Activated CD8-positive, alpha-beta memory T cell treated with anti-CD3 and anti-CD28 coated beads, Interleukin-2, amount 10 ng/mL, durations not matched to agents 7 days and 5 days (primary cell): Measurements from ENCODE around the gene ZNF416. TPM values are rescaled to one million over a fixed set of nuclear protein-coding genes. Genes with fewer than 3 reads are reported as not detected.

Experiments used
- ATAC-seq: fragments of 150-1000 bp; cut with Tn5 transposase; one replicate; pipeline ENCODE4 v1.10.0; 2021; ENCODE audit warnings: moderate library complexity
- CTCF ChIA-PET: fragments of 350-600 bp; sonication (Branson Sonifier 250); formaldehyde crosslinking; loops from one replicate; lab custom pipeline; 2021; ENCODE audit warnings: antibody characterized with exemption; lab: Charles Lee
- DNase-seq: peaks from one replicate; pipeline ENCODE4 v3.0.0-alpha.2; 2020
- H3K27ac Mint-ChIP-seq: one replicate; pipeline ENCODE4 v1.8.0; 2021; ENCODE audit warnings: mild to moderate bottlenecking, mixed read lengths
- H3K27me3 Mint-ChIP-seq: one replicate; pipeline ENCODE4 v1.8.0; 2021; ENCODE audit warnings: mixed read lengths
- H3K36me3 Mint-ChIP-seq: one replicate; pipeline ENCODE4 v1.8.0; 2021; ENCODE audit warnings: mild to moderate bottlenecking, mixed read lengths
- H3K4me1 Mint-ChIP-seq: one replicate; pipeline ENCODE4 v1.8.0; 2021; ENCODE audit warnings: mixed read lengths
- H3K4me3 Mint-ChIP-seq: one replicate; pipeline ENCODE4 v1.8.0; 2021; ENCODE audit warnings: mild to moderate bottlenecking, moderate library complexity, mixed read lengths
- H3K9me3 Mint-ChIP-seq: one replicate; pipeline ENCODE4 v1.8.0; 2022; ENCODE audit warnings: low read depth, mixed read lengths
- total RNA-seq, 2 experiments: library from RNA; stranded (reverse); gene quantifications; one replicate each; pipeline ENCODE4 v1.2.3, GENCODE V29; 2021

Gene ZNF416
- total RNA-seq = 1 to 10 TPM; 5.3 to 5.7 TPM

GRCh38 chr19:57578487-57579205 is at the start of gene ZNF416:
Gene ZNF416, minus strand, starts transcription at chr19:57578911. Its CDS starts 207 bp downstream, at chr19:57578704.
- H3K4me3 Mint-ChIP-seq = peak within 1 kb of the TSS; percentile 77
- peaks cover 35% of the 10 kb centered on the region for H3K9me3 Mint-ChIP-seq
- CTCF ChIA-PET = interaction anchor here (0.9 kb wide), 1 partner anchor 35 kb away, joined by 3 read pairs; the partner anchor contains the start of gene ZNF134
- peaks cover 15% of the 10 kb centered on the region for H3K4me1 Mint-ChIP-seq
- peak; percentile 90 for ATAC-seq
- H3K36me3 Mint-ChIP-seq = peaks cover 55% of the 10 kb centered on the region
- DNase-seq = peak; percentile 98
- H3K27me3 Mint-ChIP-seq = no peaks in the 10 kb centered on the region
- H3K27ac Mint-ChIP-seq = peak within 1 kb of the TSS; percentile 81

GRCh38 chr19:57623091-57623490 is 44.4 kb upstream of the ZNF416 start:
- Mint-ChIP-seq H3K27ac (no peak overlapping the region), H3K4me1 (no peaks in the 10 kb centered on the region), H3K9me3 (peaks cover 52% of the 10 kb centered on the region), H3K4me3 (no peak overlapping the region), H3K36me3 (peaks cover 72% of the 10 kb centered on the region), H3K27me3 (no peaks in the 10 kb centered on the region)
- no peak for DNase-seq
- CTCF ChIA-PET = no interaction called here
- ATAC-seq = no peak

- H3K4me1 Mint-ChIP-seq = peaks cover 9% of the 10 kb centered on the region
- no peak overlapping the region for H3K4me3 Mint-ChIP-seq
- H3K27ac Mint-ChIP-seq = no peak overlapping the region
- H3K36me3 Mint-ChIP-seq = peaks cover 92% of the 10 kb centered on the region
- CTCF ChIA-PET = no interaction called here
- H3K27me3 Mint-ChIP-seq = no peaks in the 10 kb centered on the region
- no peak for ATAC-seq
- peaks cover 67% of the 10 kb centered on the region for H3K9me3 Mint-ChIP-seq
- no peak for DNase-seq
Measured at GRCh38 chr19:57620673-57621348, 42.1 kb upstream of the ZNF416 start.

GRCh38 chr19:57615346-57615745 is 36.6 kb upstream of the ZNF416 start:
- CTCF ChIA-PET = interaction anchor here (1.3 kb wide), 1 partner anchor 66 kb away, joined by 4 read pairs; the partner anchor contains the start of gene ZNF551
- Mint-ChIP-seq H3K9me3 (peaks cover 52% of the 10 kb centered on the region), H3K36me3 (peaks cover 69% of the 10 kb centered on the region), H3K4me1 (peaks cover 23% of the 10 kb centered on the region), H3K27me3 (no peaks in the 10 kb centered on the region), H3K27ac (no peak overlapping the region), H3K4me3 (peak overlapping the region; percentile 96)
- no peak for ATAC-seq
- no peak for DNase-seq

- peaks cover 23% of the 10 kb centered on the region for H3K4me1 Mint-ChIP-seq
- peak; percentile 100 for ATAC-seq
- CTCF ChIA-PET = interaction anchor here (0.9 to 1.1 kb wide), 5 partner anchors 13 to 114 kb away, joined by 3 to 5 read pairs (median 3); partner anchors contain the start of gene ZNF211
Measured at GRCh38 chr19:57613941-57614743, 35.4 kb upstream of the ZNF416 start, which contains the start of gene ZNF134. Gene ZNF134, plus strand, starts transcription at chr19:57614242. Its CDS starts 5,227 bp downstream, at chr19:57619469.

DNA sequence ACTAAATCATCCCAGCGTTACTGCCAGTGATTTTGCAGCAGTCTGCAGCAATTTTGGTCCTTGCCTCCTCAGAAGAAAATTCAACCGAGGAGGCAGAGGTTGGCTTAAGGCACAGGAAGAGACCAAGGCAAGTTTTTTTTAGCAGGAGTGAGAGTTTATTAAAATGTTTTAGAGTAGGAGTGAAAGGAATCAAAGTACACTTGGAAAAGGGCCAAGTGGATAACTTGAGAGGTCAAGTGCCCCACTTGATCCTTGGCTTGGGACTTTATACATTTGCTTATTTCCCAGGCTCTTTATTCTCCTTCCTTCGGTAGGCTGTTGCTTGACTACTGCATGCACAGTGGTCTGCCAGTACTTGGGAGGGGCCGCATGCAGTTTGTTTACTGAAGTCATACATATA is 32.4 kb upstream of the ZNF416 start:
- Mint-ChIP-seq H3K36me3 (peaks cover 61% of the 10 kb centered on the region), H3K27me3 (no peaks in the 10 kb centered on the region), H3K27ac (no peak overlapping the region), H3K9me3 (peaks cover 33% of the 10 kb centered on the region), H3K4me1 (peaks cover 17% of the 10 kb centered on the region), H3K4me3 (no peak overlapping the region)
- CTCF ChIA-PET = no interaction called here
- ATAC-seq = no peak
- DNase-seq = no peak

More at GRCh38 chr19:57613941-57614743, 35.4 kb upstream of the ZNF416 start, which contains the start of gene ZNF134:
- peaks cover 61% of the 10 kb centered on the region for H3K36me3 Mint-ChIP-seq
- DNase-seq = peak; percentile 94
- peak within 1 kb of the TSS; percentile 96 for H3K4me3 Mint-ChIP-seq
- no peaks in the 10 kb centered on the region for H3K27me3 Mint-ChIP-seq
- H3K9me3 Mint-ChIP-seq = peaks cover 41% of the 10 kb centered on the region
- H3K27ac Mint-ChIP-seq = peak within 1 kb of the TSS; percentile 82

DNA sequence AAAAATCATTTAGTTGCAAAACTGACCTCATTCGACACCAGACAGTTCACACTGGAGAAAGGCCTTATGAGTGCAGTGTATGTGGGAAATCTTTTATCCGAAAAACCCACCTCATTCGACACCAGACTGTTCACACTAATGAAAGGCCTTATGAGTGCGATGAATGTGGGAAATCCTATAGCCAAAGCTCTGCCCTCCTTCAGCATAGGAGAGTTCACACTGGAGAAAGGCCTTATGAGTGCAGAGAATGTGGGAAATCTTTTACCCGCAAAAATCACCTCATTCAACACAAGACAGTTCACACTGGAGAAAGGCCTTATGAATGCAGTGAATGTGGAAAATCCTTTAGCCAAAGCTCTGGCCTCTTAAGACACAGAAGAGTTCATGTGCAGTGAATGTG is 28.2 kb upstream of the ZNF416 start:
- no peaks in the 10 kb centered on the region for H3K27me3 Mint-ChIP-seq
- no peak for DNase-seq
- peaks cover 77% of the 10 kb centered on the region for H3K36me3 Mint-ChIP-seq
- H3K27ac Mint-ChIP-seq = no peak overlapping the region
- H3K4me3 Mint-ChIP-seq = no peak overlapping the region
- ATAC-seq = no peak
- peaks cover 42% of the 10 kb centered on the region for H3K9me3 Mint-ChIP-seq
- H3K4me1 Mint-ChIP-seq = no peaks in the 10 kb centered on the region
- CTCF ChIA-PET = no interaction called here

DNA sequence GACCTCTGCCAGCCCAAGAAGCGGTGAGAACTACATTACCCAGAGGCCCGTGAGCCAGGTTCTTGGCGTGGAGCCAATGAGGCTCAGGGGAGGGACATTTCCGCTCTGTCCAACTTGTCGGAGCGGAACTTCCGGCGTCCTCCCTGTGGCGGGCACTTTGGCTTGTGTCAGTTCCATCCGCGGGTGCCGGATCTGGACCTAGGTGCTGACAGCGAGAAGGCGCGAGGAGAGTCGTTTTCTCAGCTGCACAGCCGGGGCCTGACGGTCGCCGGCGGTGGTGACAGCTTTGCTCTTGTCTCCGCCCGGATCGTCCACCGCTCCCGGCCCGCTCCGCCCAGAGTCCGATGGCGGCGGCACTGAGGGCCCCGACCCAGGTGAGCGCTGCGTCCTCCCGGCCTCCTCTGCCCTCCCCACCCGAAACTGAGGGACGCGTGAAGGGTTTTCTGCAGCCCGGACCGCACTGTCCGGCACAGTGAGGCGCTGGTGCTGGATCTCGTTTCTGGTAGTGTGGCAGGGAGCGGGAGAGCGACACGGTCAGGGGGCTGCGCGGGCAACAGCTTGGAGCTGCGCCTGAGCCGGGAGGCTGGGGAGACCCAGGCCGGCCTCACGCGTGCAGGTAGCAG is 21.2 kb upstream of the ZNF416 start, which contains the start of gene ZNF530:
ZNF530 (plus strand) TSS at position 125 of the 623 bp plus-strand sequence. CDS start 4,461 bp downstream, outside the sequence.
- H3K27me3 Mint-ChIP-seq = no peaks in the 10 kb centered on the region
- peaks cover 31% of the 10 kb centered on the region for H3K9me3 Mint-ChIP-seq
- H3K4me3 Mint-ChIP-seq = peak within 1 kb of the TSS; percentile 80
- H3K36me3 Mint-ChIP-seq = peaks cover 42% of the 10 kb centered on the region
- H3K4me1 Mint-ChIP-seq = peaks cover 17% of the 10 kb centered on the region
- H3K27ac Mint-ChIP-seq = peak within 1 kb of the TSS; percentile 78
- DNase-seq = peak; percentile 94
- ATAC-seq = peak; percentile 99
- CTCF ChIA-PET = interaction anchor here (1.2 to 1.4 kb wide), 3 partner anchors 14 to 82 kb away, joined by 3 to 5 read pairs (median 3); partner anchors contain the start of genes ZNF134, ZNF211 and ZNF551

DNA sequence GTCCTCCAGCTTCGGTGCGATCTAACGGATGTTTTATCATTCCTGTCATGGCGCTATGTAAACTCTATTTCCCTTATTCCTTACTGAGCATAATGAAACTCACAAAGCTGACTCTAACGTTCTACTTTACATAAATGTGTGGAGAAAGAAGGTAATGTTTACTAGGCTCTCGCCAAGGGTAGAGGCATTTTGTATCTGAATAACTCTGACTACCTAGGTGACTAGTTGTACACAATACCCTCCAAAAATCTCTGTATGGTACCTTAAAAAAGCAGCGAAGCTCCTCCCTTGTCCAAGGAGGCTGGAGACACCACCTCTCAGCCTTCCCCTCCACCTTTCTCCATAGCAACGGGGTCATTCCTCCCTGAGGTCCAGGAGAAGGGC is 20.7 kb upstream of the ZNF416 start:
- Mint-ChIP-seq H3K27me3 (no peaks in the 10 kb centered on the region), H3K4me1 (peaks cover 17% of the 10 kb centered on the region), H3K36me3 (peaks cover 39% of the 10 kb centered on the region), H3K9me3 (peaks cover 28% of the 10 kb centered on the region), H3K4me3 (peak overlapping the region; percentile 80), H3K27ac (peak overlapping the region; percentile 78)
- CTCF ChIA-PET = no interaction called here
- ATAC-seq (no peak), DNase-seq (no peak)

GRCh38 chr19:57587529-57587928 is 8.8 kb upstream of the ZNF416 start:
- H3K9me3 Mint-ChIP-seq = peaks cover 38% of the 10 kb centered on the region
- H3K4me3 Mint-ChIP-seq = no peak overlapping the region
- H3K27me3 Mint-ChIP-seq = no peaks in the 10 kb centered on the region
- CTCF ChIA-PET = no interaction called here
- no peak overlapping the region for H3K27ac Mint-ChIP-seq
- H3K4me1 Mint-ChIP-seq = peaks cover 26% of the 10 kb centered on the region
- H3K36me3 Mint-ChIP-seq = peaks cover 78% of the 10 kb centered on the region
- DNase-seq = no peak
- no peak for ATAC-seq

- Mint-ChIP-seq H3K4me1 (peaks cover 28% of the 10 kb centered on the region), H3K36me3 (peaks cover 55% of the 10 kb centered on the region), H3K27ac (peak within 1 kb of the TSS; percentile 88), H3K4me3 (peak within 1 kb of the TSS; percentile 87), H3K9me3 (peaks cover 33% of the 10 kb centered on the region), H3K27me3 (no peaks in the 10 kb centered on the region)
- DNase-seq (peak; percentile 96), ATAC-seq (peak; percentile 93)
- CTCF ChIA-PET = interaction anchor here (1.7 kb wide), 1 partner anchor 194 kb away, joined by 4 read pairs; the partner anchor contains the start of gene ZNF548
Measured at GRCh38 chr19:57583521-57584416, 5.1 kb upstream of the ZNF416 start, which contains the start of gene ZIK1. Gene ZIK1, plus strand, starts transcription at chr19:57584145. Its CDS starts 212 bp downstream, at chr19:57584357.
